Spleen (tissue), 11 donors: Measurements from ENCODE around the gene GMPPB. TPM values are rescaled to one million over a fixed set of nuclear protein-coding genes. Genes with fewer than 3 reads are reported as not detected.

ENCODE experiments used
- DNase-seq: peaks from one replicate; pipeline ENCODE4 v3.0.0-alpha.2; 2020
- H3K27ac ChIP-seq, 8 donors: fragments of 200-600 bp; sonication (generic) in 7 of 8; 1 replicate in 4 of 8; 2 replicates in 4 of 8; pipeline versions ENCODE4 v1.5.0 to v1.8.0; 2016 to 2021; ENCODE audit warnings: inconsistent platforms in 4 of 8, mild to moderate bottlenecking in 4 of 8, moderate library complexity in 1 of 8
- H3K27me3 ChIP-seq, 7 donors: fragments of 200-600 bp; sonication (generic) in 6 of 7; replicated peaks in 1 of 7; 1 replicate in 4 of 7; 2 replicates in 3 of 7; pipeline versions ENCODE4 v1.5.0 to v1.8.0; 2016 to 2021; ENCODE audit warnings: inconsistent platforms in 3 of 7, mild to moderate bottlenecking in 1 of 7
- H3K36me3 ChIP-seq, 6 donors: fragments of 200-600 bp; sonication (generic) in 5 of 6; 1 replicate in 4 of 6; 2 replicates in 2 of 6; pipeline versions ENCODE4 v1.5.0 to v1.8.0; 2016 to 2021; ENCODE audit warnings: inconsistent platforms in 2 of 6
- H3K4me1 ChIP-seq, 6 donors: fragments of 200-600 bp; sonication (generic) in 5 of 6; 1 replicate in 3 of 6; 2 replicates in 3 of 6; pipeline versions ENCODE4 v1.5.0 to v1.8.0; 2016 to 2021; ENCODE audit warnings: inconsistent platforms in 3 of 6
- H3K4me3 ChIP-seq, 8 donors: fragments of 200-600 bp; sonication (generic) in 7 of 8; 1 replicate in 4 of 8; 2 replicates in 4 of 8; pipeline versions ENCODE4 v1.5.0 to v1.8.0; 2016 to 2021; ENCODE audit warnings: inconsistent platforms in 4 of 8, mild to moderate bottlenecking in 4 of 8, moderate library complexity in 2 of 8
- H3K9me3 ChIP-seq, 8 donors: fragments of 200-600 bp; sonication (generic) in 7 of 8; 1 replicate in 4 of 8; 2 replicates in 4 of 8; pipeline versions ENCODE4 v1.5.0 to v1.8.0; 2016 to 2021; ENCODE audit warnings: inconsistent platforms in 4 of 8
- POLR2A ChIP-seq, 3 donors: fragments of 450-650 bp; IDR thresholded peaks; one replicate each; pipeline ENCODE4 v1.5.1; 2017; ENCODE audit warnings: antibody characterized with exemption in 3 of 3, mild to moderate bottlenecking in 1 of 3
- POLR2AphosphoS5 ChIP-seq, 3 donors: sonication (generic); formaldehyde crosslinking; IDR thresholded peaks; one replicate each; pipeline ENCODE4 v1.5.1; 2017; ENCODE audit warnings: antibody characterized with exemption in 3 of 3
- WGBS, 5 donors: extraction: QIAGEN DNeasy Blood & Tissue Kit in 3 of 5; methylation state at CpG; one replicate each; pipeline versions ENCODE4 v1.1.5 to v1.1.7; 2013 to 2018; 5-methylcytosine and 5-hydroxymethylcytosine counted together
- intact Hi-C: fragments of 100-400 bp; cut with DNase I; formaldehyde crosslinking; loops from one replicate; pipeline ENCODE4 v1.15.0; 2023; ENCODE audit warnings: low total_unique reads
- polyA plus RNA-seq, 3 donors: library from polyadenylated mRNA; stranded (reverse); fragments of 200-250 nt; gene quantifications; one replicate each; pipeline ENCODE4 v1.2.1, GENCODE V29; 2013
- total RNA-seq, 7 donors: library from RNA; depleted of rRNA in 3 of 7; stranded (reverse); fragments of >200 nt in 3 of 7; fragmentation: NEBNext Ultra II Directional in 4 of 7; extraction: Animal tissue kit (Norgen Biotek cat#: 25700) in 4 of 7; gene quantifications; one replicate each; pipeline versions ENCODE4 v1.1.0 to v1.2.1, GENCODE V29; 2016 to 2021
- TF ChIP-seq, protein P1 (sequence below), 11 experiments: fragments of 200-600 bp in 7 of 11; fragments of 450-650 bp in 4 of 11; sonication (generic) in 4 of 11; IDR thresholded peaks in 8 of 11; conservative IDR thresholded peaks in 3 of 11; 1 replicate in 7 of 11; 2 replicates in 4 of 11; pipeline versions ENCODE4 v1.4.0 to v1.8.0; 2016 to 2021; ENCODE audit warnings: antibody characterized with exemption in 11 of 11, inconsistent platforms in 4 of 11, mild to moderate bottlenecking in 1 of 11
- donor health status: healthy with polysubstance abuse.
- donor health status: DM: no; HTN: no; CAD: no; lungs with moderate emphysema.
- donor health status: DM: no; HTN: no; CAD: no.
- donor health status: Bipolar disorder and iron deficiency.
- donor health status: healthy.
- donor health status: DM: no; HTN: no; CAD: no.
- donor health status: DM: yes; HTN: yes; CAD: no.

GMPPB gene
- total and polyA plus RNA-seq, 10 donors: 10.8 to 34.3 (median 26.7) TPM

- Histone ChIP-seq H3K4me1 (peaks cover 11 to 56% (median 25%) of the 10 kb centered on the region in 6 donors), H3K27ac (no peak overlapping the region), H3K36me3 (peaks cover 0 to 78% (median 26%) of the 10 kb centered on the region in 6 donors), H3K9me3 (no peaks in the 10 kb centered on the region), H3K4me3 (no peak overlapping the region), H3K27me3 (no peaks in the 10 kb centered on the region)
- 83 to 97% (median 85%) methylated on average over 11 to 14 of the region's 14 CpGs for WGBS, 5 donors
- DNase-seq: peak; percentile 76
- TF ChIP-seq POLR2A (IDR thresholded peaks at IDR 0.05): no peak
- TF ChIP-seq, protein P1, sequence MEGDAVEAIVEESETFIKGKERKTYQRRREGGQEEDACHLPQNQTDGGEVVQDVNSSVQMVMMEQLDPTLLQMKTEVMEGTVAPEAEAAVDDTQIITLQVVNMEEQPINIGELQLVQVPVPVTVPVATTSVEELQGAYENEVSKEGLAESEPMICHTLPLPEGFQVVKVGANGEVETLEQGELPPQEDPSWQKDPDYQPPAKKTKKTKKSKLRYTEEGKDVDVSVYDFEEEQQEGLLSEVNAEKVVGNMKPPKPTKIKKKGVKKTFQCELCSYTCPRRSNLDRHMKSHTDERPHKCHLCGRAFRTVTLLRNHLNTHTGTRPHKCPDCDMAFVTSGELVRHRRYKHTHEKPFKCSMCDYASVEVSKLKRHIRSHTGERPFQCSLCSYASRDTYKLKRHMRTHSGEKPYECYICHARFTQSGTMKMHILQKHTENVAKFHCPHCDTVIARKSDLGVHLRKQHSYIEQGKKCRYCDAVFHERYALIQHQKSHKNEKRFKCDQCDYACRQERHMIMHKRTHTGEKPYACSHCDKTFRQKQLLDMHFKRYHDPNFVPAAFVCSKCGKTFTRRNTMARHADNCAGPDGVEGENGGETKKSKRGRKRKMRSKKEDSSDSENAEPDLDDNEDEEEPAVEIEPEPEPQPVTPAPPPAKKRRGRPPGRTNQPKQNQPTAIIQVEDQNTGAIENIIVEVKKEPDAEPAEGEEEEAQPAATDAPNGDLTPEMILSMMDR (IDR thresholded peaks at IDR 0.05 in 8 of 11, conservative IDR thresholded peaks at IDR 0.05 in 3 of 11): no peak
- no peak for TF ChIP-seq POLR2AphosphoS5 (IDR thresholded peaks at IDR 0.05)
- intact Hi-C loops: no loop called here
Observed at GRCh38 chr3:49717211-49717958, 6.4 kb downstream of the GMPPB start.

GRCh38 chr3:49716691-49717210 is 7.0 kb downstream of the GMPPB start:
- no peaks in the 10 kb centered on the region for H3K27me3 ChIP-seq
- H3K36me3 ChIP-seq: peaks cover 0 to 78% (median 23%) of the 10 kb centered on the region in 6 donors
- no peak for DNase-seq
- no peak overlapping the region for H3K27ac ChIP-seq
- 93 to 98% (median 95%) methylated on average over 12 to 16 of the region's 16 CpGs for WGBS, 5 donors
- TF ChIP-seq, protein P1 (IDR thresholded peaks at IDR 0.05 in 8 of 11, conservative IDR thresholded peaks at IDR 0.05 in 3 of 11): no peak
- TF ChIP-seq POLR2AphosphoS5 (IDR thresholded peaks at IDR 0.05) (peak in 1 of 3 donors; percentile 2), POLR2A (IDR thresholded peaks at IDR 0.05) (no peak)
- H3K4me1 ChIP-seq: peaks cover 9 to 53% (median 22%) of the 10 kb centered on the region in 6 donors
- intact Hi-C loops: no loop called here
- no peak overlapping the region for H3K4me3 ChIP-seq
- H3K9me3 ChIP-seq: no peaks in the 10 kb centered on the region

DNA sequence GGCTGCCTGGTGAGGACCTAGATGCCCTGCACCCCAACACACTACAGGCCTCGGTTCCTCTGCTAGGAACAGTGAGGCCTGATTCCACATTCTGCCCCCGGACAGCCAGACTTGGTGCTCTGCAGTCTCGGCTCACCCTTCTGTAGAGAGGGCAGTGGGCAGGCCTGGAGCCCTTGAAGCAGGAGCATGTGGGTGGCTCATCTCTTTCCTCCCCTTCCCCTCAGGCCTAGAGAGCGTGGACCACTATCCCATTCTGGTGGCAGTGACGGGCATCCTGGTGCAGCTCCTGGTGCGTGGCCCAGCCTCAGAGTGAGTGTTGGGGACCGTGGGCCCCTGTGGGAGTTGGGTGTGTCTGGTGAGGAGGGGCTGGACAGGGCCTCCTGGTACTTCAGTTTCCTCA is 7.6 kb downstream of the GMPPB start:
- no peak overlapping the region for H3K4me3 ChIP-seq
- no peaks in the 10 kb centered on the region for H3K27me3 ChIP-seq
- 93 to 95% (median 94%) methylated on average over 7 of the region's 7 CpGs for WGBS, 5 donors
- H3K9me3 ChIP-seq: no peaks in the 10 kb centered on the region
- intact Hi-C loops: no loop called here
- DNase-seq: no peak
- peaks cover 9 to 47% (median 22%) of the 10 kb centered on the region in 6 donors for H3K4me1 ChIP-seq
- H3K27ac ChIP-seq: no peak overlapping the region
- H3K36me3 ChIP-seq: peaks cover 0 to 78% (median 19%) of the 10 kb centered on the region in 6 donors
- TF ChIP-seq POLR2A (IDR thresholded peaks at IDR 0.05) (no peak), POLR2AphosphoS5 (IDR thresholded peaks at IDR 0.05) (peak in 1 of 3 donors; percentile 20)
- TF ChIP-seq, protein P1 (IDR thresholded peaks at IDR 0.05 in 8 of 11, conservative IDR thresholded peaks at IDR 0.05 in 3 of 11): no peak

DNA sequence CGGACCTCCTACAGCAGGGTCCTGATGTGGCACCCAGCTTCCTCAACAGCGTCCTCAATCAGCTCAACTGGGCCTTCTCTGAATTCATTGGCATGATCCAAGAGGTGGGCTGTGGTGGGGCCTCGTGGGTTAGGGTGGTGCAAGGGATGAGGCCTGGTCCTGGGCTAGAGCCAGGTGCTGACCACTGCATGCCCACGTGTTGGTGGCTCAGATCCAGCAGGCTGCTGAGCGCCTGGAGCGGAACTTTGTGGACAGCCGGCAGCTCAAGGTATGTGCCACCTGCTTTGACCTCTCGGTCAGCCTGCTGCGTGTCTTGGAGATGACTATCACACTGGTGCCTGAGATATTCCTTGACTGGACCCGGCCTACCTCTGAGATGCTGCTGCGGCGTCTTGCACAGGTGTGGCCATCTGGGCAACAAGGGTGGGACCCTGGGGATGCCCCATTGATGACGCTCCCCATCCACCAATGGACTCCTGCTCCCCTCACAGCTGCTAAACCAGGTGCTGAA is 8.1 kb downstream of the GMPPB start:
- no peak for DNase-seq
- WGBS, 5 donors: 82 to 97% (median 93%) methylated on average over 5 to 13 of the region's 13 CpGs
- H3K27ac ChIP-seq: no peak overlapping the region
- H3K27me3 ChIP-seq: no peaks in the 10 kb centered on the region
- TF ChIP-seq POLR2A (IDR thresholded peaks at IDR 0.05) (no peak), POLR2AphosphoS5 (IDR thresholded peaks at IDR 0.05) (peak in 1 of 3 donors; percentile 17)
- TF ChIP-seq, protein P1 (IDR thresholded peaks at IDR 0.05 in 8 of 11, conservative IDR thresholded peaks at IDR 0.05 in 3 of 11): no peak
- intact Hi-C loops: no loop called here
- peaks cover 0 to 77% (median 16%) of the 10 kb centered on the region in 6 donors for H3K36me3 ChIP-seq
- no peaks in the 10 kb centered on the region for H3K9me3 ChIP-seq
- no peak overlapping the region for H3K4me3 ChIP-seq
- peaks cover 9 to 42% (median 22%) of the 10 kb centered on the region in 6 donors for H3K4me1 ChIP-seq
